ENCODE data around the gene RANBP3.

DNA sequence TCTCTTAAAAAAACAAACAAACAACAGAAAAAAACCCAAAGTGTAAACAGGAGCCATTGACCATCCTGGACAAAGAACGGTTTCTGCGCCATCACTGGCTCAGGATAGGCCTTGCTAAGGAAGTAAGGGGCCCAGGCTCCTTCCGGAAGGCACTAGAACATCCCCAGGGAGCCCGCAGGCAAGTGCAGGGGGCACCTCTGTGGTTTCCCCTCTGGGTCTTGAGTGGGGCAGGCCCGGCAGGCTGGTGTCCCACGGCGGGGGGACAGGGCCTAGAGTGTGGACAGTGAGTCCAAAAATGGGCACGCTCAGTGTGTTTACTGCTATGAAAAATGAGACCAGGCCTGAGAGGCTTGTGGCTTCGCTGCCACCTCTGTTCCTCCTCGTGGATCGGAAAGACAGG, 14.8 kb upstream of the RANBP3 start:
- no peak for TF ChIP-seq RARB (CRISPR knock-in tag; IDR thresholded peaks at IDR 0.05)
- TF ChIP-seq ARNTL (CRISPR knock-in tag; IDR thresholded peaks at IDR 0.05; ENCODE audit: borderline replicate concordance, low read depth), result no peak
- TF ChIP-seq CREB5 (CRISPR knock-in tag; IDR thresholded peaks at IDR 0.05; ENCODE audit: low read depth), result no peak
- TF ChIP-seq ZNF70 (CRISPR knock-in tag; IDR thresholded peaks at IDR 0.05), result no peak
- TF ChIP-seq ESRRG (CRISPR knock-in tag; IDR thresholded peaks at IDR 0.05), result no peak
- TF ChIP-seq ISL1 (CRISPR knock-in tag; IDR thresholded peaks at IDR 0.05), result no peak
- TF ChIP-seq ZFP3 (CRISPR knock-in tag; IDR thresholded peaks at IDR 0.05), result no peak
- TF ChIP-seq, protein P1, sequence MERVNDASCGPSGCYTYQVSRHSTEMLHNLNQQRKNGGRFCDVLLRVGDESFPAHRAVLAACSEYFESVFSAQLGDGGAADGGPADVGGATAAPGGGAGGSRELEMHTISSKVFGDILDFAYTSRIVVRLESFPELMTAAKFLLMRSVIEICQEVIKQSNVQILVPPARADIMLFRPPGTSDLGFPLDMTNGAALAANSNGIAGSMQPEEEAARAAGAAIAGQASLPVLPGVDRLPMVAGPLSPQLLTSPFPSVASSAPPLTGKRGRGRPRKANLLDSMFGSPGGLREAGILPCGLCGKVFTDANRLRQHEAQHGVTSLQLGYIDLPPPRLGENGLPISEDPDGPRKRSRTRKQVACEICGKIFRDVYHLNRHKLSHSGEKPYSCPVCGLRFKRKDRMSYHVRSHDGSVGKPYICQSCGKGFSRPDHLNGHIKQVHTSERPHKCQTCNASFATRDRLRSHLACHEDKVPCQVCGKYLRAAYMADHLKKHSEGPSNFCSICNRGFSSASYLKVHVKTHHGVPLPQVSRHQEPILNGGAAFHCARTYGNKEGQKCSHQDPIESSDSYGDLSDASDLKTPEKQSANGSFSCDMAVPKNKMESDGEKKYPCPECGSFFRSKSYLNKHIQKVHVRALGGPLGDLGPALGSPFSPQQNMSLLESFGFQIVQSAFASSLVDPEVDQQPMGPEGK (CRISPR knock-in tag; IDR thresholded peaks at IDR 0.05; ENCODE audit: borderline replicate concordance), result no peak
- TF ChIP-seq ZC3H10 (CRISPR knock-in tag; IDR thresholded peaks at IDR 0.05), result no peak
- no peak for TF ChIP-seq BACH2 (CRISPR knock-in tag; IDR thresholded peaks at IDR 0.05; ENCODE audit: borderline replicate concordance)
- TF ChIP-seq ZNF565 (CRISPR knock-in tag; conservative IDR thresholded peaks at IDR 0.05; ENCODE audit: low read depth), result no peak

Measured in SK-N-SH treated with all-trans-retinoic acid at 6 μM for 48 hours (cell line).